ENCODE data around the gene KDM2A.

The KDM2A gene

DNA sequence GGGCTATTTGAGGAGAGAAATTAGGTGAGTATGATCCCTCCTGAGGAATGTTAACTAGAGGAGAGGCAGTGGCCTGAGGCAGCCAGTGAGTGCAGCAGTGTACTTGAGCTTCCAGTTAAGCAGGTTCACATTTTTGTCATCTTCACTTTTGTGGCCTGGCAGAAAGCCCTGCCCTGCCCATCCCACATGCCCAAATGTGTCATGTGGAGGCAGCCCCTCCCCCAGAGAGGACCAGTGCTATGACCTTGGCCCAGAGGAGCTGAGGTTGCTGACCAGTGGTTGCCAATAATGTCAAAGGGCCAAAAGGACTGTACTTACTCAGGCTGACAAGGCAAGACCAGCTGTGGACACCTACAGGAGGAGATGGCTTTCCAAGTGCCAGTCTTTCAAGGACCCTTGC lies 129.6 kb downstream of the KDM2A start:
- in situ Hi-C loops (cut with MboI; ENCODE audit: low pct_unique_long_range_greater_than_20kb, low sequenced_read_pairs, unreplicated experiment): no loop called here

DNA sequence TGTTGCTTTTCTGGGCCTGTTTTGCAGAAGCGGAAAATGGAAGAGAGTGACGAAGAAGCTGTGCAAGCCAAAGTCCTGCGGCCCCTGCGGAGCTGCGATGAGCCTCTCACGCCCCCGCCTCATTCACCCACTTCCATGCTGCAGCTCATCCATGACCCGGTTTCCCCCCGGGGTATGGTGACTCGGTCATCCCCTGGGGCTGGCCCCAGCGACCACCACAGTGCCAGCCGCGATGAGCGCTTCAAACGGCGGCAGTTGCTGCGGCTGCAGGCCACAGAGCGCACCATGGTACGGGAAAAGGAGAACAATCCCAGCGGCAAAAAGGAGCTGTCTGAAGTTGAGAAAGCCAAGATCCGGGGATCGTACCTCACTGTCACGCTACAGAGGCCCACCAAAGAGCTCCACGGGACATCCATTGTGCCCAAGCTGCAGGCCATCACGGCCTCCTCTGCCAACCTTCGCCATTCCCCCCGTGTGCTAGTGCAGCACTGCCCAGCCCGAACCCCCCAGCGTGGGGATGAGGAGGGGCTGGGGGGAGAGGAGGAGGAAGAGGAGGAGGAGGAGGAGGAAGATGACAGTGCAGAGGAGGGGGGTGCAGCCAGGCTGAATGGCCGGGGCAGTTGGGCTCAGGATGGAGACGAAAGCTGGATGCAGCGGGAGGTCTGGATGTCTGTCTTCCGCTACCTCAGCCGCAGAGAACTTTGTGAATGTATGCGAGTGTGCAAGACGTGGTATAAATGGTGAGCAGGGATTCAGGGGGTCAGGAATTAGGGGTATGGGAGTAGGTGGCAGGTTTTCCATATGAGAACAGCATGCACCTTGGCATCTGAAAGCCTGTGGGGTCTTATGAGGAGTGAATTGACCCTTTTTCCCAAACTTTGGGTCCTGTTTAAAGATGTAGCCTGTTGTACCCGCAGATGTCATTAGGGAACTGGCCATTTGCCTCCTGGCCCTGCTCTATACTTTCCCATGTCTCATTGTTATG lies 131.3 kb downstream of the KDM2A start:
- in situ Hi-C loops (cut with MboI; ENCODE audit: low pct_unique_long_range_greater_than_20kb, low sequenced_read_pairs, unreplicated experiment): no loop called here
- TF ChIP-seq, protein P1, sequence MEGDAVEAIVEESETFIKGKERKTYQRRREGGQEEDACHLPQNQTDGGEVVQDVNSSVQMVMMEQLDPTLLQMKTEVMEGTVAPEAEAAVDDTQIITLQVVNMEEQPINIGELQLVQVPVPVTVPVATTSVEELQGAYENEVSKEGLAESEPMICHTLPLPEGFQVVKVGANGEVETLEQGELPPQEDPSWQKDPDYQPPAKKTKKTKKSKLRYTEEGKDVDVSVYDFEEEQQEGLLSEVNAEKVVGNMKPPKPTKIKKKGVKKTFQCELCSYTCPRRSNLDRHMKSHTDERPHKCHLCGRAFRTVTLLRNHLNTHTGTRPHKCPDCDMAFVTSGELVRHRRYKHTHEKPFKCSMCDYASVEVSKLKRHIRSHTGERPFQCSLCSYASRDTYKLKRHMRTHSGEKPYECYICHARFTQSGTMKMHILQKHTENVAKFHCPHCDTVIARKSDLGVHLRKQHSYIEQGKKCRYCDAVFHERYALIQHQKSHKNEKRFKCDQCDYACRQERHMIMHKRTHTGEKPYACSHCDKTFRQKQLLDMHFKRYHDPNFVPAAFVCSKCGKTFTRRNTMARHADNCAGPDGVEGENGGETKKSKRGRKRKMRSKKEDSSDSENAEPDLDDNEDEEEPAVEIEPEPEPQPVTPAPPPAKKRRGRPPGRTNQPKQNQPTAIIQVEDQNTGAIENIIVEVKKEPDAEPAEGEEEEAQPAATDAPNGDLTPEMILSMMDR (IDR thresholded peaks at IDR 0.05; ENCODE audit: extremely low read depth, insufficient read depth, missing control alignments): no peak
- DNase-seq (ENCODE audit: low spot score): no peak

More for the DNA sequence above, 129.6 kb downstream of the KDM2A start:
- DNase-seq (ENCODE audit: low spot score): no peak
- TF ChIP-seq, protein P1 (IDR thresholded peaks at IDR 0.05; ENCODE audit: extremely low read depth, insufficient read depth, missing control alignments): no peak

DNA sequence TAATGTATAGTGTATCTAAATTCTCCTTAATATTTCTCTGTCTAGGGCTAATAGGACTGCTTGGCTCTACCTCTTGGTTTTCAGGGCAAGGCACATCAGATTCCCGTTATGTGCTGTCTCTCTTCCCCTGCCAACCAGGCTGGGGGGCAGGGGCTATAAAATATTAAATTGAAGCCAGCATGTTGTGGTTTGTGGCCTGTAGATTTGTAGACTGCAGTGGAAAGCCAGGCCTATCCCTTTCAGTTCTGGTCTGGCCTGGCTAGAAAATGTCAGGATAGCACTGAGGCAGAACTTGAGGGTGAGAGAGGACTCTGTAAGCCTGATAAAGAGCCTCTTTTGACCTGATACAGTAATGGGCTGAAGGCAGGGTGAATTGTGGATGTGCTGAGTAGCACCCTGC lies 132.8 kb downstream of the KDM2A start:
- TF ChIP-seq, protein P1 (IDR thresholded peaks at IDR 0.05; ENCODE audit: extremely low read depth, insufficient read depth, missing control alignments): no peak
- in situ Hi-C loops (cut with MboI; ENCODE audit: low pct_unique_long_range_greater_than_20kb, low sequenced_read_pairs, unreplicated experiment): no loop called here
- no peak for DNase-seq (ENCODE audit: low spot score)

DNA sequence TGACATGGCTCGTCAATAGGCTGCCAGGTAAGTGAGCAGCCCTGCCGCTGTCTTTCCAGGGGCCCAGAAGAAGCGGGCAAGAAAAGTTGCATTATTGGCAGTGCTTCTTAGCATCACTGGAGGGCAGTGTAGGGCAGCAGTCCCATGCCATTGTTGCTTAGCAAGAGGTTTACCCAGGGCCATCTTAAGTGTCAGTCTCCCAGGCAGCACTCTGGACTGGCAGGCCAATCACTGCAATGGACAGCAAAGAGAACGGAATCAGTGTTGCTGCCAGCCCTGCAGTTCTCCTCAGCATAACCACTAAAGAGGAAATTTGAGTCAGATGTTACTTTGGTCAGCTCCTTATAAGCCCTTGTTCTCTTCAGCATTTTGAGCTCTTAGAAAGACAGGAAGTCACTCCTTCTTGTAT lies 133.8 kb downstream of the KDM2A start:
- no peak for DNase-seq (ENCODE audit: low spot score)
- TF ChIP-seq, protein P1 (IDR thresholded peaks at IDR 0.05; ENCODE audit: extremely low read depth, insufficient read depth, missing control alignments): peak; percentile 36
- in situ Hi-C loops (cut with MboI; ENCODE audit: low pct_unique_long_range_greater_than_20kb, low sequenced_read_pairs, unreplicated experiment): no loop called here

DNA sequence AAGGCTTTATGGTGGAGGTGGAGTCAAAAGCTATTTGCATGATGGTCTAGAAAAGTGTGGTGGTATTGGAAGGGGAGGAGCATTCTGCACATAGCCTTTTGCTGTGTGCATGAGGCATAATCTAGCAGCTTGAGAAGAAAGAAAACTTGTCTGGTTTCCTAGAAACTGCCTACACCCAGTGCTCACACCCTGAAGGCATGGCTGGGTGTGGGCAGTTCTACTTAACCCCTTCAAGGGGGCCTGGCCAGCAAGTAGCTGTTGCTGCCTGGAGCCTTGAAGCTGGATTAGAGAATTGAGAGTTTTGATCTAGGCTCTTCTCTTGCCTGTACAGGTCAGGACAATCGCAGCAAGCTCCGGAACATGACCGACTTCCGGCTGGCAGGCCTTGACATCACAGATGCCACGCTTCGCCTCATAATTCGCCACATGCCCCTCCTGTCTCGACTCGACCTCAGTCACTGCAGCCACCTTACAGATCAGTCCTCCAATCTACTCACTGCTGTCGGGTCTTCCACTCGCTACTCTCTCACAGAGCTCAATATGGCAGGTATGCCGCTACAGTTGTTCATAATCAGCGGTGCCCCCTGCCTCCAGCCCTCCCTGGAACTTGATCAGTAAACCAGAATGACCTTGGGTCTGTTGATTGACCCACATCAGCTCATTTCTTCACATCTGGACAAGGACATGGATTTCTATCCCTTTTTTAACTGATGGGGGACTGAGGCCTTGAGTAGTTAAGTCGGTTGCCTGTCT lies 135.0 kb downstream of the KDM2A start:
- TF ChIP-seq, protein P1 (IDR thresholded peaks at IDR 0.05; ENCODE audit: extremely low read depth, insufficient read depth, missing control alignments): no peak
- DNase-seq (ENCODE audit: low spot score): no peak
- in situ Hi-C loops (cut with MboI; ENCODE audit: low pct_unique_long_range_greater_than_20kb, low sequenced_read_pairs, unreplicated experiment): no loop called here

DNA sequence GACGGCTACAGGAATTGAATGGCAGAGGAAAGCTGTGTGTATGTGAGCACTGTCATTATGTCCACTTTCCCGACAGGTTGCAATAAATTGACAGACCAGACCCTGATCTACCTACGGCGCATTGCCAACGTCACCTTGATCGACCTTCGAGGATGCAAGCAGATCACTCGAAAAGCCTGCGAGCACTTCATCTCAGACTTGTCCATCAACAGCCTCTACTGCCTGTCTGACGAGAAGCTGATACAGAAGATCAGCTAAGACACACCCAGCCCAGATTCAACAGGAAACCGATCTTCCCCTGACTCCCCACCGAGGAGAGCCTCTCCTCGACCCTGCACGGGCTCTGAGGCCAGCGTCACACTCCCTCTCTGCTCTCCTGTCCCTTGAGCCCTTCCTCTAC lies 135.7 kb downstream of the KDM2A start:
- no peak for DNase-seq (ENCODE audit: low spot score)
- TF ChIP-seq, protein P1 (IDR thresholded peaks at IDR 0.05; ENCODE audit: extremely low read depth, insufficient read depth, missing control alignments): no peak

More for the DNA sequence above, 135.7 kb downstream of the KDM2A start:
- in situ Hi-C loops (cut with MboI; ENCODE audit: low pct_unique_long_range_greater_than_20kb, low sequenced_read_pairs, unreplicated experiment): no loop called here
